Activated T-helper 2 cell treated with anti-CD3 and anti-CD28 coated beads, Interferon-gamma antibody, Interleukin-2, Interleukin-4, amounts not matched to agents 10 μg/mL and 5 μg/mL and 100 μg/mL, durations not matched to agents 14 hours and 24 hours and 36 hours (primary cell): ENCODE results near the gene CDX1. TPM values are rescaled to one million over a fixed set of nuclear protein-coding genes. Genes with fewer than 3 reads are reported as not detected.

Source experiments
- DNase-seq: peaks from one replicate; pipeline ENCODE4 v3.0.0; 2021; ENCODE audit warnings: low spot score
- H3K27ac Mint-ChIP-seq: one replicate; pipeline ENCODE4 v1.8.0; 2021; ENCODE audit warnings: mixed read lengths
- H3K27me3 Mint-ChIP-seq: one replicate; pipeline ENCODE4 v1.8.0; 2021; ENCODE audit warnings: low read depth, mixed read lengths
- H3K36me3 Mint-ChIP-seq: one replicate; pipeline ENCODE4 v1.8.0; 2021; ENCODE audit warnings: low read depth, mixed read lengths
- H3K4me1 Mint-ChIP-seq: one replicate; pipeline ENCODE4 v1.8.0; 2021; ENCODE audit warnings: low read depth, mixed read lengths
- H3K4me3 Mint-ChIP-seq: one replicate; pipeline ENCODE4 v1.8.0; 2021; ENCODE audit warnings: low read depth, mild to moderate bottlenecking, moderate library complexity, mixed read lengths
- H3K9me3 Mint-ChIP-seq: one replicate; pipeline ENCODE4 v1.8.0; 2021; ENCODE audit warnings: mixed read lengths
- intact Hi-C: fragments of 100-400 bp; cut with micrococcal nuclease; formaldehyde crosslinking; loops from one replicate; pipeline ENCODE4 v1.15.1; 2023
- total RNA-seq: library from RNA; stranded (reverse); gene quantifications from 2 replicates; pipeline ENCODE4 v1.2.3, GENCODE V29; 2022

CDX1 gene
- total RNA-seq, 1 donor from 2014 or later = not detected

- intact Hi-C loops = no loop called here
- no peak for DNase-seq
- no peaks in the 10 kb centered on the region for H3K9me3 Mint-ChIP-seq
- H3K4me3 Mint-ChIP-seq = no peak overlapping the region
- H3K4me1 Mint-ChIP-seq = peaks cover 12% of the 10 kb centered on the region
- H3K27ac Mint-ChIP-seq = no peak overlapping the region
- H3K36me3 Mint-ChIP-seq = no peaks in the 10 kb centered on the region
- no peaks in the 10 kb centered on the region for H3K27me3 Mint-ChIP-seq
Observed at GRCh38 chr5:150144246-150144801, 22.3 kb upstream of the CDX1 start.

GRCh38 chr5:150144879-150145278 is 21.7 kb upstream of the CDX1 start:
- Mint-ChIP-seq H3K9me3 (no peaks in the 10 kb centered on the region), H3K4me3 (no peak overlapping the region), H3K4me1 (peaks cover 17% of the 10 kb centered on the region), H3K27me3 (no peaks in the 10 kb centered on the region), H3K36me3 (no peaks in the 10 kb centered on the region), H3K27ac (no peak overlapping the region)
- DNase-seq = no peak
- intact Hi-C loops = no loop called here

- Mint-ChIP-seq H3K4me3 (no peak overlapping the region), H3K27ac (no peak overlapping the region), H3K27me3 (no peaks in the 10 kb centered on the region), H3K9me3 (no peaks in the 10 kb centered on the region), H3K36me3 (no peaks in the 10 kb centered on the region), H3K4me1 (peaks cover 17% of the 10 kb centered on the region)
- intact Hi-C loops = no loop called here
- DNase-seq = no peak
Observed at GRCh38 chr5:150146235-150146634, 20.3 kb upstream of the CDX1 start.

- Mint-ChIP-seq H3K4me1 (peaks cover 17% of the 10 kb centered on the region), H3K4me3 (no peak overlapping the region), H3K27me3 (no peaks in the 10 kb centered on the region), H3K36me3 (no peaks in the 10 kb centered on the region), H3K9me3 (no peaks in the 10 kb centered on the region), H3K27ac (no peak overlapping the region)
- intact Hi-C loops = no loop called here
- DNase-seq = no peak
Observed at GRCh38 chr5:150146862-150147601, 19.5 kb upstream of the CDX1 start.

GRCh38 chr5:150147670-150148069 is 18.9 kb upstream of the CDX1 start:
- Mint-ChIP-seq H3K4me3 (no peak overlapping the region), H3K4me1 (peaks cover 17% of the 10 kb centered on the region), H3K27ac (no peak overlapping the region), H3K27me3 (no peaks in the 10 kb centered on the region), H3K36me3 (no peaks in the 10 kb centered on the region), H3K9me3 (no peaks in the 10 kb centered on the region)
- DNase-seq = no peak
- intact Hi-C loops = no loop called here

- no peak for DNase-seq
- Mint-ChIP-seq H3K27ac (no peak overlapping the region), H3K36me3 (no peaks in the 10 kb centered on the region), H3K4me1 (peaks cover 13% of the 10 kb centered on the region), H3K9me3 (no peaks in the 10 kb centered on the region), H3K4me3 (no peak overlapping the region), H3K27me3 (no peaks in the 10 kb centered on the region)
- intact Hi-C loops = no loop called here
Observed at GRCh38 chr5:150148117-150148927, 18.3 kb upstream of the CDX1 start.

GRCh38 chr5:150149618-150150017 is 17.0 kb upstream of the CDX1 start:
- H3K4me1 Mint-ChIP-seq = peaks cover 13% of the 10 kb centered on the region
- no peaks in the 10 kb centered on the region for H3K36me3 Mint-ChIP-seq
- intact Hi-C loops = no loop called here
- no peaks in the 10 kb centered on the region for H3K9me3 Mint-ChIP-seq
- H3K27me3 Mint-ChIP-seq = peaks cover 8% of the 10 kb centered on the region
- no peak for DNase-seq
- peak overlapping the region; percentile 30 for H3K27ac Mint-ChIP-seq
- H3K4me3 Mint-ChIP-seq = no peak overlapping the region

- Mint-ChIP-seq H3K36me3 (no peaks in the 10 kb centered on the region), H3K4me3 (no peak overlapping the region), H3K4me1 (peaks cover 16% of the 10 kb centered on the region), H3K27me3 (peaks cover 30% of the 10 kb centered on the region), H3K9me3 (no peaks in the 10 kb centered on the region), H3K27ac (no peak overlapping the region)
- no peak for DNase-seq
- intact Hi-C loops = no loop called here
Observed at GRCh38 chr5:150152636-150153462, 13.7 kb upstream of the CDX1 start.

GRCh38 chr5:150153483-150153882 is 13.1 kb upstream of the CDX1 start:
- no peak overlapping the region for H3K27ac Mint-ChIP-seq
- intact Hi-C loops = no loop called here
- peaks cover 30% of the 10 kb centered on the region for H3K27me3 Mint-ChIP-seq
- H3K4me3 Mint-ChIP-seq = no peak overlapping the region
- peaks cover 16% of the 10 kb centered on the region for H3K4me1 Mint-ChIP-seq
- DNase-seq = no peak
- H3K9me3 Mint-ChIP-seq = no peaks in the 10 kb centered on the region
- H3K36me3 Mint-ChIP-seq = no peaks in the 10 kb centered on the region

- H3K27me3 Mint-ChIP-seq = peaks cover 30% of the 10 kb centered on the region
- intact Hi-C loops = no loop called here
- H3K4me3 Mint-ChIP-seq = peak overlapping the region; percentile 47
- peaks cover 11% of the 10 kb centered on the region for H3K4me1 Mint-ChIP-seq
- H3K27ac Mint-ChIP-seq = no peak overlapping the region
- no peaks in the 10 kb centered on the region for H3K9me3 Mint-ChIP-seq
- H3K36me3 Mint-ChIP-seq = no peaks in the 10 kb centered on the region
- DNase-seq = no peak
Observed at GRCh38 chr5:150153957-150154617, 12.5 kb upstream of the CDX1 start.

- Mint-ChIP-seq H3K4me1 (peaks cover 7% of the 10 kb centered on the region), H3K4me3 (peak overlapping the region; percentile 47), H3K36me3 (no peaks in the 10 kb centered on the region), H3K27me3 (peaks cover 30% of the 10 kb centered on the region), H3K27ac (no peak overlapping the region), H3K9me3 (no peaks in the 10 kb centered on the region)
- intact Hi-C loops = no loop called here
- DNase-seq = no peak
Observed at GRCh38 chr5:150154618-150155128, 11.9 kb upstream of the CDX1 start.
